ENCODE results near the gene ABHD14A.

ABHD14A gene

GRCh38 chr3:51999846-52000245 is 25.0 kb downstream of the ABHD14A start:
- Histone ChIP-seq H3K9me3 (ENCODE audit: insufficient read depth, low read length) (no peaks in the 10 kb centered on the region), H3K4me2 (ENCODE audit: low read length) (no peak overlapping the region), H3K9ac (ENCODE audit: low read length) (no peak overlapping the region), H3K27ac (ENCODE audit: low read length) (no peak overlapping the region), H3K79me2 (ENCODE audit: low read length) (peaks cover 9% of the 10 kb centered on the region), H4K20me1 (ENCODE audit: insufficient read depth, low read length) (no peaks in the 10 kb centered on the region), H3K4me1 (ENCODE audit: low read length) (peaks cover 5% of the 10 kb centered on the region), H3K27me3 (ENCODE audit: low read depth, low read length) (peaks cover 34% of the 10 kb centered on the region), H3K36me3 (replicated peaks; ENCODE audit: low read depth, low read length) (peaks cover 6% of the 10 kb centered on the region), H3K4me3 (ENCODE audit: low read length) (no peak overlapping the region), H2AFZ (ENCODE audit: low read depth, low read length) (no peak overlapping the region)
- TF ChIP-seq EZH2phosphoT487 (IDR thresholded peaks at IDR 0.05; ENCODE audit: low read depth) (no peak), CTCF (IDR thresholded peaks at IDR 0.05; ENCODE audit: low read depth, low read length) (no peak)

GRCh38 chr3:52001443-52001974 is 26.6 kb downstream of the ABHD14A start:
- peaks cover 13% of the 10 kb centered on the region for H3K4me1 ChIP-seq (ENCODE audit: low read length)
- H3K4me3 ChIP-seq (ENCODE audit: low read length), result peak overlapping the region; percentile 41; the same call in 1 of the 2 replicates
- no peaks in the 10 kb centered on the region for H3K36me3 ChIP-seq (replicated peaks; ENCODE audit: low read depth, low read length)
- peak overlapping the region; percentile 66 for H3K4me2 ChIP-seq (ENCODE audit: low read length)
- H2AFZ ChIP-seq (ENCODE audit: low read depth, low read length), result peak overlapping the region; percentile 58; the same call in 1 of the 2 replicates
- H3K27me3 ChIP-seq (ENCODE audit: low read depth, low read length), result peaks cover 37% of the 10 kb centered on the region
- no peaks in the 10 kb centered on the region for H3K79me2 ChIP-seq (ENCODE audit: low read length)
- no peaks in the 10 kb centered on the region for H3K9me3 ChIP-seq (ENCODE audit: insufficient read depth, low read length)
- H3K27ac ChIP-seq (ENCODE audit: low read length), result no peak overlapping the region
- peak; percentile 100 for TF ChIP-seq CTCF (IDR thresholded peaks at IDR 0.05; ENCODE audit: low read depth, low read length)
- TF ChIP-seq EZH2phosphoT487 (IDR thresholded peaks at IDR 0.05; ENCODE audit: low read depth), result no peak
- no peak overlapping the region for H3K9ac ChIP-seq (ENCODE audit: low read length)
- no peaks in the 10 kb centered on the region for H4K20me1 ChIP-seq (ENCODE audit: insufficient read depth, low read length)

- no peak overlapping the region for H3K4me2 ChIP-seq (ENCODE audit: low read length)
These were observed 27.9 kb downstream of the ABHD14A start for GRCh38 chr3:52002748-52003147.

GRCh38 chr3:52004163-52004787 is 29.4 kb downstream of the ABHD14A start:
- Histone ChIP-seq H3K27me3 (ENCODE audit: low read depth, low read length) (peaks cover 28% of the 10 kb centered on the region), H3K79me2 (ENCODE audit: low read length) (no peaks in the 10 kb centered on the region), H3K4me1 (ENCODE audit: low read length) (peaks cover 13% of the 10 kb centered on the region), H3K4me3 (ENCODE audit: low read length) (no peak overlapping the region), H3K4me2 (ENCODE audit: low read length) (no peak overlapping the region), H3K36me3 (replicated peaks; ENCODE audit: low read depth, low read length) (no peaks in the 10 kb centered on the region), H2AFZ (ENCODE audit: low read depth, low read length) (no peak overlapping the region), H3K27ac (ENCODE audit: low read length) (no peak overlapping the region), H4K20me1 (ENCODE audit: insufficient read depth, low read length) (no peaks in the 10 kb centered on the region), H3K9me3 (ENCODE audit: insufficient read depth, low read length) (no peaks in the 10 kb centered on the region), H3K9ac (ENCODE audit: low read length) (no peak overlapping the region)
- TF ChIP-seq CTCF (IDR thresholded peaks at IDR 0.05; ENCODE audit: low read depth, low read length), result peak; percentile 79
- TF ChIP-seq EZH2phosphoT487 (IDR thresholded peaks at IDR 0.05; ENCODE audit: low read depth), result no peak

More at GRCh38 chr3:52002748-52003147, 27.9 kb downstream of the ABHD14A start:
- no peak overlapping the region for H3K9ac ChIP-seq (ENCODE audit: low read length)
- no peak for TF ChIP-seq EZH2phosphoT487 (IDR thresholded peaks at IDR 0.05; ENCODE audit: low read depth)
- H3K4me1 ChIP-seq (ENCODE audit: low read length), result peaks cover 13% of the 10 kb centered on the region
- no peaks in the 10 kb centered on the region for H3K9me3 ChIP-seq (ENCODE audit: insufficient read depth, low read length)
- H4K20me1 ChIP-seq (ENCODE audit: insufficient read depth, low read length), result no peaks in the 10 kb centered on the region
- H3K27me3 ChIP-seq (ENCODE audit: low read depth, low read length), result peaks cover 36% of the 10 kb centered on the region
- no peaks in the 10 kb centered on the region for H3K36me3 ChIP-seq (replicated peaks; ENCODE audit: low read depth, low read length)
- no peak overlapping the region for H3K27ac ChIP-seq (ENCODE audit: low read length)
- H3K4me3 ChIP-seq (ENCODE audit: low read length), result no peak overlapping the region
- H3K79me2 ChIP-seq (ENCODE audit: low read length), result no peaks in the 10 kb centered on the region
- no peak overlapping the region for H2AFZ ChIP-seq (ENCODE audit: low read depth, low read length)

All from OCI-LY3 (cell line).